ENCODE measurements around the gene KCND3.

The KCND3 gene

GRCh38 chr1:111958851-111959250 is 30.6 kb downstream of the KCND3 start:
- DNase-seq (ENCODE audit: low read depth): no peak

GRCh38 chr1:111958075-111958474 is 31.4 kb downstream of the KCND3 start:
- no peak for DNase-seq (ENCODE audit: low read depth)

GRCh38 chr1:111956155-111956771 is 33.2 kb downstream of the KCND3 start:
- no peak for DNase-seq (ENCODE audit: low read depth)

- DNase-seq (ENCODE audit: low read depth): no peak
Observed at GRCh38 chr1:111955755-111956154, 33.7 kb downstream of the KCND3 start.

GRCh38 chr1:111953797-111954196 is 35.7 kb downstream of the KCND3 start:
- DNase-seq (ENCODE audit: low read depth): no peak

GRCh38 chr1:111952125-111952657 is 37.3 kb downstream of the KCND3 start:
- DNase-seq (ENCODE audit: low read depth): no peak

GRCh38 chr1:111948209-111949171 is 41.0 kb downstream of the KCND3 start:
- no peak for DNase-seq (ENCODE audit: low read depth)

GRCh38 chr1:111943846-111944749 is 45.4 kb downstream of the KCND3 start:
- DNase-seq (ENCODE audit: low read depth): no peak

GRCh38 chr1:111943066-111943465 is 46.4 kb downstream of the KCND3 start:
- no peak for DNase-seq (ENCODE audit: low read depth)

- no peak for DNase-seq (ENCODE audit: low read depth)
Observed at GRCh38 chr1:111938536-111938935, 50.9 kb downstream of the KCND3 start.

- no peak for DNase-seq (ENCODE audit: low read depth)
Observed at GRCh38 chr1:111938123-111938522, 51.3 kb downstream of the KCND3 start.

- DNase-seq (ENCODE audit: low read depth): no peak
Observed at GRCh38 chr1:111937147-111937725, 52.2 kb downstream of the KCND3 start.

GRCh38 chr1:111934106-111934852 is 55.2 kb downstream of the KCND3 start:
- DNase-seq (ENCODE audit: low read depth): no peak

GRCh38 chr1:111930356-111930755 is 59.1 kb downstream of the KCND3 start:
- no peak for DNase-seq (ENCODE audit: low read depth)

GRCh38 chr1:111928531-111928930 is 60.9 kb downstream of the KCND3 start:
- no peak for DNase-seq (ENCODE audit: low read depth)

- no peak for DNase-seq (ENCODE audit: low read depth)
Observed at GRCh38 chr1:111927652-111928051, 61.8 kb downstream of the KCND3 start.

GRCh38 chr1:111924786-111925185 is 64.7 kb downstream of the KCND3 start:
- DNase-seq (ENCODE audit: low read depth): no peak

- no peak for DNase-seq (ENCODE audit: low read depth)
Observed at GRCh38 chr1:111923766-111924165, 65.7 kb downstream of the KCND3 start.

- DNase-seq (ENCODE audit: low read depth): no peak
Observed at GRCh38 chr1:111921948-111922347, 67.5 kb downstream of the KCND3 start.

- no peak for DNase-seq (ENCODE audit: low read depth)
Observed at GRCh38 chr1:111920221-111921024, 69.0 kb downstream of the KCND3 start.
